ENCODE results near the gene ENTPD3.

GRCh38 chr3:40450438-40450837 is 63.5 kb downstream of the ENTPD3 start:
- no peak for TF ChIP-seq POLR2A (IDR thresholded peaks at IDR 0.05; ENCODE audit: low read depth, low read length)
- TF ChIP-seq TAF1 (IDR thresholded peaks at IDR 0.05; ENCODE audit: borderline replicate concordance, low read depth, low read length) = no peak

All from GM12892 (cell line).